Measurements from ENCODE around the gene WDFY1.

Gene WDFY1

DNA sequence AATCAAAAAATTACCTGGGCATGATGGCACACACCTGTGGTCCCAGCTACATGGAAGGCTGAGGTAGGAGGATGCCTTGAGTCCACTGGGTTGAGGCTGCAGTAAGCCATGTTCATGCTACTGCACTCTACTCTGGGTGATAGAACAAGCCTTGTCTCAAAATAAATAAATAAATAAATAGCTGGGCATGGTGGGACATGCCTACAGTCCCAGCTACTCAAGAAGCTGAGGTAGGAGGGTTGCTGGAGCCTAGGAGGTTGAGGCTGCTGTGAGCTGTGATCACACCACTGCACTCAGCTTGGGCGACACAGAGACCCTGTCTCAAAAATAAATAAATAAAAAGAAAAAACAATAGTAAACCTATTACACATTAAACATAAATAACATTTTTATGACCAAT lies 110.7 kb downstream of the WDFY1 start:
- TF ChIP-seq TAF1 (IDR thresholded peaks at IDR 0.05; ENCODE audit: borderline replicate concordance, insufficient read depth, low read length), result no peak
- no peak for TF ChIP-seq POLR2AphosphoS5 (IDR thresholded peaks at IDR 0.05; ENCODE audit: low read depth, low read length)
- TF ChIP-seq, protein P1, sequence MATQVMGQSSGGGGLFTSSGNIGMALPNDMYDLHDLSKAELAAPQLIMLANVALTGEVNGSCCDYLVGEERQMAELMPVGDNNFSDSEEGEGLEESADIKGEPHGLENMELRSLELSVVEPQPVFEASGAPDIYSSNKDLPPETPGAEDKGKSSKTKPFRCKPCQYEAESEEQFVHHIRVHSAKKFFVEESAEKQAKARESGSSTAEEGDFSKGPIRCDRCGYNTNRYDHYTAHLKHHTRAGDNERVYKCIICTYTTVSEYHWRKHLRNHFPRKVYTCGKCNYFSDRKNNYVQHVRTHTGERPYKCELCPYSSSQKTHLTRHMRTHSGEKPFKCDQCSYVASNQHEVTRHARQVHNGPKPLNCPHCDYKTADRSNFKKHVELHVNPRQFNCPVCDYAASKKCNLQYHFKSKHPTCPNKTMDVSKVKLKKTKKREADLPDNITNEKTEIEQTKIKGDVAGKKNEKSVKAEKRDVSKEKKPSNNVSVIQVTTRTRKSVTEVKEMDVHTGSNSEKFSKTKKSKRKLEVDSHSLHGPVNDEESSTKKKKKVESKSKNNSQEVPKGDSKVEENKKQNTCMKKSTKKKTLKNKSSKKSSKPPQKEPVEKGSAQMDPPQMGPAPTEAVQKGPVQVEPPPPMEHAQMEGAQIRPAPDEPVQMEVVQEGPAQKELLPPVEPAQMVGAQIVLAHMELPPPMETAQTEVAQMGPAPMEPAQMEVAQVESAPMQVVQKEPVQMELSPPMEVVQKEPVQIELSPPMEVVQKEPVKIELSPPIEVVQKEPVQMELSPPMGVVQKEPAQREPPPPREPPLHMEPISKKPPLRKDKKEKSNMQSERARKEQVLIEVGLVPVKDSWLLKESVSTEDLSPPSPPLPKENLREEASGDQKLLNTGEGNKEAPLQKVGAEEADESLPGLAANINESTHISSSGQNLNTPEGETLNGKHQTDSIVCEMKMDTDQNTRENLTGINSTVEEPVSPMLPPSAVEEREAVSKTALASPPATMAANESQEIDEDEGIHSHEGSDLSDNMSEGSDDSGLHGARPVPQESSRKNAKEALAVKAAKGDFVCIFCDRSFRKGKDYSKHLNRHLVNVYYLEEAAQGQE (IDR thresholded peaks at IDR 0.05; ENCODE audit: insufficient read depth in 1 of 2, low read depth in 2 of 2, low read length in 2 of 2), result no peak
- TF ChIP-seq FOXP2 (optimal IDR thresholded peaks at IDR 0.05; ENCODE audit: borderline replicate concordance, extremely low read depth, extremely low read length, insufficient read depth), result no peak
- TF ChIP-seq SIN3A (IDR thresholded peaks at IDR 0.05; ENCODE audit: borderline replicate concordance, insufficient read depth, low read length), result no peak

DNA sequence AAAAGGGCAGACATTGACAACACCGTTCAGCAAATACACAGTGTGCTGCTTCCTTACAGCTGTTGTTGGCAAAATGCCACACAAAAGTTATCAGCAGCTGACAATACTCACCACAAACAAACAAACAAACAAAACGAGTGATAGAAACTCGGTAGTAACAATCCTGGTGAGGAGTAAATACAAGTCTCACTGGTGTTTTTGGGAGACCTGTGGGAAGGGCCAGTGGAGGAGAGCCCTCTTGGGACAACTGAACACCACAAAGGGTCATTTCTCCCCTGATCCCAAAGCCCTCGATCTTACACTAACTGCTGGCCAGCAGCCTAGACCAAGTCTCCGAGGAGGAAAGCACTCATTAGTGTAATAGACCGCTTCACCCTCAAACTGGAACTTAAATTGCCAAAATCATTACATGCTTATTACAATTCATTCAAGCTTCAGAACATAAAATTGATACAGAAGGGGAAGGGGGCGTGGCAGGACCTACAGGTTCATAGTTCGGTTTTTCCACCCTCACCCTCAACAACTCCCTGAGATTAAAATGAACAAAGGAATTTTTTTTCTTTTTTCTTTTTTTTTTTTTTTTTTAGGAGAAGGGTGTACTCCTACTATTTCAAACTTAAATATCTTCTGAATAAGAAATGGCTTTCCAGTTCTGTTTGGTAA lies 112.8 kb downstream of the WDFY1 start:
- TF ChIP-seq SIN3A (IDR thresholded peaks at IDR 0.05; ENCODE audit: borderline replicate concordance, insufficient read depth, low read length) (no peak), POLR2AphosphoS5 (IDR thresholded peaks at IDR 0.05; ENCODE audit: low read depth, low read length) (no peak), TAF1 (IDR thresholded peaks at IDR 0.05; ENCODE audit: borderline replicate concordance, insufficient read depth, low read length) (no peak), FOXP2 (optimal IDR thresholded peaks at IDR 0.05; ENCODE audit: borderline replicate concordance, extremely low read depth, extremely low read length, insufficient read depth) (no peak)
- TF ChIP-seq, protein P1 (IDR thresholded peaks at IDR 0.05; ENCODE audit: insufficient read depth in 1 of 2, low read depth in 2 of 2, low read length in 2 of 2), result no peak

GRCh38 chr2:223829128-223829527 lies 116.0 kb downstream of the WDFY1 start:
- no peak for TF ChIP-seq SIN3A (IDR thresholded peaks at IDR 0.05; ENCODE audit: borderline replicate concordance, insufficient read depth, low read length)
- TF ChIP-seq POLR2AphosphoS5 (IDR thresholded peaks at IDR 0.05; ENCODE audit: low read depth, low read length), result no peak
- TF ChIP-seq TAF1 (IDR thresholded peaks at IDR 0.05; ENCODE audit: borderline replicate concordance, insufficient read depth, low read length), result no peak
- no peak for TF ChIP-seq FOXP2 (optimal IDR thresholded peaks at IDR 0.05; ENCODE audit: borderline replicate concordance, extremely low read depth, extremely low read length, insufficient read depth)
- TF ChIP-seq, protein P1 (IDR thresholded peaks at IDR 0.05; ENCODE audit: insufficient read depth in 1 of 2, low read depth in 2 of 2, low read length in 2 of 2), result no peak

GRCh38 chr2:223828314-223828713 lies 116.8 kb downstream of the WDFY1 start:
- no peak for TF ChIP-seq FOXP2 (optimal IDR thresholded peaks at IDR 0.05; ENCODE audit: borderline replicate concordance, extremely low read depth, extremely low read length, insufficient read depth)
- TF ChIP-seq SIN3A (IDR thresholded peaks at IDR 0.05; ENCODE audit: borderline replicate concordance, insufficient read depth, low read length), result no peak
- no peak for TF ChIP-seq POLR2AphosphoS5 (IDR thresholded peaks at IDR 0.05; ENCODE audit: low read depth, low read length)
- no peak for TF ChIP-seq TAF1 (IDR thresholded peaks at IDR 0.05; ENCODE audit: borderline replicate concordance, insufficient read depth, low read length)
- TF ChIP-seq, protein P1 (IDR thresholded peaks at IDR 0.05; ENCODE audit: insufficient read depth in 1 of 2, low read depth in 2 of 2, low read length in 2 of 2), result no peak
